ENCODE measurements around the gene PLCXD1. TPM values are rescaled to one million over a fixed set of nuclear protein-coding genes. Genes with fewer than 3 reads are reported as not detected.
"Not testable (repeated sequence)": the region's sequence is repeated elsewhere in the genome, so short reads cannot be mapped to it uniquely, and the experiment has no call there.

Gene PLCXD1
- total RNA-seq, 1 donor from 2014 or later: 3.0 TPM

DNA sequence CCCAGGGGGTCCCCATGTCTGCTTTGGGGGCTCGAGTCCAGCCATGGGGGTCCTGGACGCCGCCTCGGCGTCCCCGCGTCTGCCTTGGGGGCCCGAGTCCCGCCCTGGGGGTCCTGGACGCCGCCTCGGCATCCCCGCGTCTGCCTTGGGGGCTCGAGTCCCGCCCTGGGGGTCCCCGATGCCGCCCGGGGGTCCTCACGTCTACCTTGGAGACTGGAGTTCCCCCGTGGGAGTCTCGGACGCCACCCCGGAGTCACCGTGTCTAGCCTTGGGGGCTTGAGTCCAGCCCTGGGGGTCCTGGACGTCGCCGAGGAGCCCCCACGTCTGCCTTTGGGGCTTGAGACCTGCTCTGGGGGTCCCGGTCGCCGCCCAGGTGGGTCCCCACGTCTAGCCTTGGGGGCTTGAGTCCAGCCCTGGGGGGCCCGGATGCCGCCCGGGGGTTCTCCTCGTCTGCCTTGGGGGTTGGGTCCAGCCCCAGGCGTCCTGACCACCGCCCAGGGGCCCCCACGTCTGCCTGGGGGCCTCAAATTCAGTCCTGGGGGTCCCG, 38.5 kb downstream of the PLCXD1 start:
- intact Hi-C loops (cut with DNase I): loop anchor here (1.0 kb wide), 1 partner anchor 36 kb away; no protein-coding TSS in a partner anchor

DNA sequence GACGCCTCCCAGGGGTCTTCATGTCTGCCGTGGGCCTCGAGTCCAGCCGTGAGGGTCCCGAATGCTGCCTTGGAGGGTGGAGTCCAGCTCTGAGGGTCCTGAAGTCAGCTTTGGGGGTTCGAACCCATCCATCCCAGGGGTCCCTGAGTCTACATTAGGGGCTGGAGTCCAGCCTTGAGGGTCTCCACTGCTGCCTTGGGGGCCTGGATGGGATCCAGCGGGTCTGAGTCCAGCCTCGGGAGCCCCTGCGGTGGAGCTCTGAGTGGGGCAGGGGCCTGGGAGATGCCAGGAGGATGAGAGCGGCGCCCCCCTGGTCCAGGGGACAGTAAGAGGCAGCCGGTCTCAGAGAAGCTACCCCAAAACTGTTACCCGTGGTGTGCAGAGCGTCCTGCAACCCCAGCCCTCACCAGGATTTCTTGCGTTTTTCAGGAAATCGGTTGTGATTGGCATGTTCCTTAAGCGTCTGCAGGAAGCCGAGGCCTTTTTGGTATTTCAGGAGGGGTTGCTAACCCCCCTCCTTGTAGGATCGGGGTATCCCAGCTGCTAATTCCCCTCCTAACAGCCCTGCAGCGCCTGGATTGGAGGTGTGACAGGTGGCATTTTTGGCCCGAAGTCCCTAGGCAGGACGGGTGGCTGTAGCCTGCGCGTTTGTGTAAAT, 39.1 kb downstream of the PLCXD1 start:
- TF ChIP-seq, protein P1, sequence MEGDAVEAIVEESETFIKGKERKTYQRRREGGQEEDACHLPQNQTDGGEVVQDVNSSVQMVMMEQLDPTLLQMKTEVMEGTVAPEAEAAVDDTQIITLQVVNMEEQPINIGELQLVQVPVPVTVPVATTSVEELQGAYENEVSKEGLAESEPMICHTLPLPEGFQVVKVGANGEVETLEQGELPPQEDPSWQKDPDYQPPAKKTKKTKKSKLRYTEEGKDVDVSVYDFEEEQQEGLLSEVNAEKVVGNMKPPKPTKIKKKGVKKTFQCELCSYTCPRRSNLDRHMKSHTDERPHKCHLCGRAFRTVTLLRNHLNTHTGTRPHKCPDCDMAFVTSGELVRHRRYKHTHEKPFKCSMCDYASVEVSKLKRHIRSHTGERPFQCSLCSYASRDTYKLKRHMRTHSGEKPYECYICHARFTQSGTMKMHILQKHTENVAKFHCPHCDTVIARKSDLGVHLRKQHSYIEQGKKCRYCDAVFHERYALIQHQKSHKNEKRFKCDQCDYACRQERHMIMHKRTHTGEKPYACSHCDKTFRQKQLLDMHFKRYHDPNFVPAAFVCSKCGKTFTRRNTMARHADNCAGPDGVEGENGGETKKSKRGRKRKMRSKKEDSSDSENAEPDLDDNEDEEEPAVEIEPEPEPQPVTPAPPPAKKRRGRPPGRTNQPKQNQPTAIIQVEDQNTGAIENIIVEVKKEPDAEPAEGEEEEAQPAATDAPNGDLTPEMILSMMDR (IDR thresholded peaks at IDR 0.05): no peak
- intact Hi-C loops (cut with DNase I): no loop called here
- peaks cover under 1 to 10% of the 10 kb centered on the region in 2 donors for H3K36me3 ChIP-seq
- H3K27me3 ChIP-seq: no peaks in the 10 kb centered on the region
- peak; percentile 8 to 67 for DNase-seq (ENCODE audit: low spot score in 2 of 2)
- no peak overlapping the region for H3K27ac ChIP-seq
- peak overlapping the region; percentile 72 to 98 for H3K4me3 ChIP-seq
- peaks cover 0 to 16% of the 10 kb centered on the region in 2 donors for H3K4me1 ChIP-seq
- no peaks in the 10 kb centered on the region for H3K9me3 ChIP-seq

More for the DNA sequence above, 38.5 kb downstream of the PLCXD1 start:
- TF ChIP-seq, protein P1 (IDR thresholded peaks at IDR 0.05): no peak
- peaks cover 7 to 16% of the 10 kb centered on the region in 2 donors for H3K36me3 ChIP-seq
- H3K27ac ChIP-seq: peak overlapping the region; percentile 65 to 91
- peaks cover 0 to 16% of the 10 kb centered on the region in 2 donors for H3K4me1 ChIP-seq
- H3K4me3 ChIP-seq: peak overlapping the region; percentile 72 to 98
- no peak for DNase-seq (ENCODE audit: low spot score in 2 of 2)
- H3K9me3 ChIP-seq: no peaks in the 10 kb centered on the region
- no peaks in the 10 kb centered on the region for H3K27me3 ChIP-seq

DNA sequence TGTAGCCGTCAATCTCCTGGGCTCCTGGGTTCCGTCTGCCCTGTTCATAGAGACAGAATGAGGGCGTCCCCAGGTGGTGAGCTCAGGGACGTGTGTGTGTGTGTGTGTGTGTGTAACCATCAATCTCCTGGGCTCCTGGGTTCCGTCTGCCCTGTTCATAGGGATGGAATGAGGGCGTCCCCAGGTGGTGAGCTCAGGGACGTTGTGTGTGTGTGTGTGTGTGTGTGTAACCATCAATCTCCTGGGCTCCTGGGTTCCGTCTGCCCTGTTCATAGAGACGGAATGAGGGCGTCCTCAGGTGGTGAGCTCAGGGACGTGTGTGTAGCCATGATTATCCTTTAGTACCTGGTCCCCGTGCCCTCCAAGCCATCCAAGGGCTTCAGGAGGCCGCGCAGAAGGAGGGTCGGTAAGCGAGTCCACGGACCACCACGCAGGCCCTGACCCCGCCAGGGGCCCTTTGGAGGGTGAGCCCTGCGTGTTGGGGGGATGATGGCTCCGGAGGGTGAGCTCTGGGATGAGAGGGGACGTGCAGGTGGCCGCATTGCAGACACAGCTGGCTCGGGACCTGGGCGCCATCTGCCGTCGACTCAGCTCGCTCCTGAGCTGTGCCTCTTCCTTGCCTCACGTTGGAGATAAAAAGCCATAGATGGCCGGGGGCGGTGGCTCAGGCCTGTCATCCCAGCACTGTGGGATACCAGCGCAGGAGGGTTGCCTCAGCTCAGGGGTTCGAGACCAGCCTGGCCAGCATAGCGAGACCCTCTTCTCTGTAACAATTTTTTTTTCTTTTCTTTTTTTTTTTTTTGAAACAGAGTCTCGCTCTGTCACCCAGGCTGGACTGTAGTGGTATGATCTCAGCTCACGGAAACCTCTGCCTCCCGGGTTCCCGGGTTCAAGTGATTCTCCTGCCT, 42.8 kb downstream of the PLCXD1 start:
- TF ChIP-seq, protein P1 (IDR thresholded peaks at IDR 0.05): no peak
- no peaks in the 10 kb centered on the region for H3K9me3 ChIP-seq

DNA sequence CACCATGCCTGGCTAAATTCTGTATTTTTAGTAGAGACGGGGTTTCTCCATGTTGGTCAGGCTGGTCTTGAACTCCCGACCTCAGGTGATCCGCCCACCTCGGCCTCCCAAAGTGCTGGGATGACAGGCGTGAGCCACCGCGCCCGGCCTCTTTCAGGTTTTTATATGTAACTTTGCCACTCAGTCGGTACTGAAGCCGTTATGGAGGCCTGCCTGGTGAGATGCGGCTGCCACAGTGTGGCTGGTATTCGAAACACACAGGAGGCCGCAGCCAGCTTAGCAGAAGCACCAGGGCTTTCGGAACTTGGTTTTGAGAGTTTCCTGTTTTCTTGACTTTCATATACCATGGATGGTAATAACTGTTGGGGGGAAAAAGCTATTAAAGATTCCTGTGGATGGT, 43.5 kb downstream of the PLCXD1 start:
- H3K9me3 ChIP-seq; intact Hi-C loops (cut with DNase I); DNase-seq (ENCODE audit: low spot score in 2 of 2); H3K27me3 ChIP-seq; H3K27ac ChIP-seq; H3K36me3 ChIP-seq; H3K4me3 ChIP-seq: not testable (repeated sequence)
- peaks cover 0 to 11% of the 10 kb centered on the region in 2 donors for H3K4me1 ChIP-seq

More for the DNA sequence above, 42.8 kb downstream of the PLCXD1 start:
- H3K4me3 ChIP-seq: no peak overlapping the region
- H3K4me1 ChIP-seq: peaks cover 0 to 16% of the 10 kb centered on the region in 2 donors
- intact Hi-C loops (cut with DNase I): no loop called here
- no peaks in the 10 kb centered on the region for H3K27me3 ChIP-seq
- no peaks in the 10 kb centered on the region for H3K36me3 ChIP-seq
- no peak overlapping the region for H3K27ac ChIP-seq
- DNase-seq (ENCODE audit: low spot score in 2 of 2): no peak

DNA sequence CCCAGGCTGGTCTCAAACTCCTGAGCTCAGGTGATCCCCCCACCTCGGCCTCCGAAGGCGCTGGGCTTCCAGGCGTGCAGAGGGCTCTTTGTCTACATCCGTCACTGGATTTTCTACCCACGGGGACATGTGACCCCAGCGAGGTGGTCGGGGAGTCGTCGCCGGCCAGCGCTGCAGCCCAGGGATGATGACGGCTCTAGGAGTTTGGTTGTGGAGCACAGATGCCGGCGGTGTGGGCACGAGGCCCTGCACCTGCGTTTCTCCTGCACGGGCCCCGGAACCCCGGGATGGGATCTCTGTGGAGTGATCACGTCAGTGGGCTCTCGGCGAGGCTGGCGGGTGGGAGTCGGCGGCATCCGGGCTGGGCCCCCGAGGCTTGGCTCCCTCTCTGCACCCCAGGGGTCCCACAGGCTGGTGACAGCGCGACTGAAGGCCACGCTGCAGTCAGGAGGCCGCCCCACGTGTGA, 46.5 kb downstream of the PLCXD1 start:
- intact Hi-C loops (cut with DNase I): no loop called here
- no peaks in the 10 kb centered on the region for H3K9me3 ChIP-seq
- H3K4me1 ChIP-seq: no peaks in the 10 kb centered on the region
- no peak overlapping the region for H3K4me3 ChIP-seq
- H3K27ac ChIP-seq: no peak overlapping the region
- TF ChIP-seq, protein P1 (IDR thresholded peaks at IDR 0.05): no peak
- peaks cover 8% of the 10 kb centered on the region for H3K27me3 ChIP-seq
- no peak for DNase-seq (ENCODE audit: low spot score in 2 of 2)
- H3K36me3 ChIP-seq: no peaks in the 10 kb centered on the region

Data from ascending aorta (tissue), 2 donors.